C4-2B (cell line): ENCODE results near the gene SGPL1.

Source experiments
- CTCF ChIP-seq: fragments of 450-650 bp; conservative IDR thresholded peaks from 2 replicates; pipeline ENCODE4 v1.5.1; 2017; ENCODE audit warnings: mild to moderate bottlenecking
- ZFX ChIP-seq: fragments of 450-650 bp; IDR thresholded peaks from 2 replicates; pipeline ENCODE4 v1.6.1; 2017

GRCh38 chr10:70903262-70903921, 87.6 kb downstream of the SGPL1 start:
- TF ChIP-seq CTCF: peak; percentile 94
- TF ChIP-seq ZFX: no peak
